ENCODE results near the gene SCN5A. TPM values are rescaled to one million over a fixed set of nuclear protein-coding genes. Genes with fewer than 3 reads are reported as not detected.

The SCN5A gene
- total and polyA plus RNA-seq, 4 donors, result 0.01 to 0.14 TPM; not detected in 2

DNA sequence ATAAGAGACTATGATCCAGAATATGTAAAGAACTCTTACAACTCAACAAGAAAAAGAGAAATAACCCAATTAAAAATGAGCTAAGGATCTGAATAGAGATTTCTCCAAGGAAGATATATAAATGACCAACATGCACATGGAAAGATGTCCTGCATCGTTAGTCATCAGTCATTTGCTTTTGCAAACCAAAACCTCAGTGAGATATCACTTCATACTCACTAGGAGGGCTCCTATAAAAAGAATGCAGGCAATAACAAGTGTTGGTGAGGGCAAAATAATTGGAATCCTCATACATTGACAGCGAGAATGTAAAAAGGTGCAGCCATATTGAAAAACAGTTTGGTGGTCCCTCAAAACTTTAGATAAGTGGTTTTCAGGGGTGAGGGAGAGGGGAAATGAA lies 96.4 kb downstream of the SCN5A start:
- Histone ChIP-seq H3K27me3 (ENCODE audit: control insufficient read depth in 4 of 4, insufficient read depth in 4 of 4, low read length in 3 of 4) (no peaks in the 10 kb centered on the region), H3K9ac (ENCODE audit: low read depth in 1 of 2, low read length in 2 of 2) (no peak overlapping the region), H3K4me1 (ENCODE audit: control insufficient read depth in 4 of 4, insufficient read depth in 4 of 4, low read length in 3 of 4) (no peaks in the 10 kb centered on the region), H3K9me3 (ENCODE audit: control insufficient read depth in 4 of 4, low read length in 3 of 4) (no peaks in the 10 kb centered on the region), H3K4me3 (ENCODE audit: low read depth in 1 of 3, low read length in 3 of 3) (no peak overlapping the region), H3K36me3 (ENCODE audit: control insufficient read depth in 4 of 4, insufficient read depth in 3 of 4, low read depth in 1 of 4, low read length in 3 of 4) (no peaks in the 10 kb centered on the region), H3K27ac (ENCODE audit: low read depth in 1 of 2, low read length in 2 of 2) (no peak overlapping the region)
- DNase-seq (ENCODE audit: low spot score), result no peak
- WGBS, result 88% methylated on average over 2 of the region's 2 CpGs
- TF ChIP-seq NR2F2 (IDR thresholded peaks at IDR 0.05) (no peak), EGR1 (IDR thresholded peaks at IDR 0.05; ENCODE audit: low read depth in 2 of 2) (no peak), HNF4G (IDR thresholded peaks at IDR 0.05) (no peak), RXRA (IDR thresholded peaks at IDR 0.05) (no peak), RAD21 (IDR thresholded peaks at IDR 0.05) (no peak), TAF1 (conservative IDR thresholded peaks at IDR 0.05) (no peak), FOXA1 (IDR thresholded peaks at IDR 0.05) (no peak), HNF4A (conservative IDR thresholded peaks at IDR 0.05) (no peak), SP1 (IDR thresholded peaks at IDR 0.05) (no peak), GABPA (IDR thresholded peaks at IDR 0.05 in 1 of 2, conservative IDR thresholded peaks at IDR 0.05 in 1 of 2) (no peak), JUND (IDR thresholded peaks at IDR 0.05) (no peak)
- TF ChIP-seq, protein P1, sequence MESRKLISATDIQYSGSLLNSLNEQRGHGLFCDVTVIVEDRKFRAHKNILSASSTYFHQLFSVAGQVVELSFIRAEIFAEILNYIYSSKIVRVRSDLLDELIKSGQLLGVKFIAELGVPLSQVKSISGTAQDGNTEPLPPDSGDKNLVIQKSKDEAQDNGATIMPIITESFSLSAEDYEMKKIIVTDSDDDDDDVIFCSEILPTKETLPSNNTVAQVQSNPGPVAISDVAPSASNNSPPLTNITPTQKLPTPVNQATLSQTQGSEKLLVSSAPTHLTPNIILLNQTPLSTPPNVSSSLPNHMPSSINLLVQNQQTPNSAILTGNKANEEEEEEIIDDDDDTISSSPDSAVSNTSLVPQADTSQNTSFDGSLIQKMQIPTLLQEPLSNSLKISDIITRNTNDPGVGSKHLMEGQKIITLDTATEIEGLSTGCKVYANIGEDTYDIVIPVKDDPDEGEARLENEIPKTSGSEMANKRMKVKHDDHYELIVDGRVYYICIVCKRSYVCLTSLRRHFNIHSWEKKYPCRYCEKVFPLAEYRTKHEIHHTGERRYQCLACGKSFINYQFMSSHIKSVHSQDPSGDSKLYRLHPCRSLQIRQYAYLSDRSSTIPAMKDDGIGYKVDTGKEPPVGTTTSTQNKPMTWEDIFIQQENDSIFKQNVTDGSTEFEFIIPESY (IDR thresholded peaks at IDR 0.05), result no peak
- TF ChIP-seq, protein P2, sequence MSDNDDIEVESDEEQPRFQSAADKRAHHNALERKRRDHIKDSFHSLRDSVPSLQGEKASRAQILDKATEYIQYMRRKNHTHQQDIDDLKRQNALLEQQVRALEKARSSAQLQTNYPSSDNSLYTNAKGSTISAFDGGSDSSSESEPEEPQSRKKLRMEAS (IDR thresholded peaks at IDR 0.05), result no peak
- TF ChIP-seq, protein P3, sequence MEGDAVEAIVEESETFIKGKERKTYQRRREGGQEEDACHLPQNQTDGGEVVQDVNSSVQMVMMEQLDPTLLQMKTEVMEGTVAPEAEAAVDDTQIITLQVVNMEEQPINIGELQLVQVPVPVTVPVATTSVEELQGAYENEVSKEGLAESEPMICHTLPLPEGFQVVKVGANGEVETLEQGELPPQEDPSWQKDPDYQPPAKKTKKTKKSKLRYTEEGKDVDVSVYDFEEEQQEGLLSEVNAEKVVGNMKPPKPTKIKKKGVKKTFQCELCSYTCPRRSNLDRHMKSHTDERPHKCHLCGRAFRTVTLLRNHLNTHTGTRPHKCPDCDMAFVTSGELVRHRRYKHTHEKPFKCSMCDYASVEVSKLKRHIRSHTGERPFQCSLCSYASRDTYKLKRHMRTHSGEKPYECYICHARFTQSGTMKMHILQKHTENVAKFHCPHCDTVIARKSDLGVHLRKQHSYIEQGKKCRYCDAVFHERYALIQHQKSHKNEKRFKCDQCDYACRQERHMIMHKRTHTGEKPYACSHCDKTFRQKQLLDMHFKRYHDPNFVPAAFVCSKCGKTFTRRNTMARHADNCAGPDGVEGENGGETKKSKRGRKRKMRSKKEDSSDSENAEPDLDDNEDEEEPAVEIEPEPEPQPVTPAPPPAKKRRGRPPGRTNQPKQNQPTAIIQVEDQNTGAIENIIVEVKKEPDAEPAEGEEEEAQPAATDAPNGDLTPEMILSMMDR (IDR thresholded peaks at IDR 0.05; ENCODE audit: low read depth, low read length, missing input control), result no peak
- TF ChIP-seq, protein P4, sequence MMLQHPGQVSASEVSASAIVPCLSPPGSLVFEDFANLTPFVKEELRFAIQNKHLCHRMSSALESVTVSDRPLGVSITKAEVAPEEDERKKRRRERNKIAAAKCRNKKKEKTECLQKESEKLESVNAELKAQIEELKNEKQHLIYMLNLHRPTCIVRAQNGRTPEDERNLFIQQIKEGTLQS (IDR thresholded peaks at IDR 0.05), result no peak

DNA sequence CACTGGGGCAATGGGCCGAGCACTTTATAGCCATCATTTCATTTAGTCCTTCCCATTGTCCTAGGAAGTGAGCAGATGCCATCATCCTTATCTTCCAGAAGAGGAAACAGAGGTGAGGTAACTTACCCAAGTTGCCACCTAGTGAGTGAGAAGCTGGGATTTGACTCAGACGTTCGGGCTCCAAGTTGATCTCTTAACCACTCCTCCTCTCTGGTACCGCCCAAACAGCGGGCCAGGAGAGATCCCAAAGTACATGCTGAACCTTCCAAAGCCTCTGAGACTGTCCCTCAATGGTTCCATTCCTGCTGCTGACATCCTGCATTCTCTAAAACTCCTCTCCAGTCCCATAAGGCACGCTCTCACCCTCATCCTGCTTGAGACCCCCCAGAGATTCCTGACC lies 97.1 kb downstream of the SCN5A start:
- no peaks in the 10 kb centered on the region for H3K27me3 ChIP-seq (ENCODE audit: control insufficient read depth in 4 of 4, insufficient read depth in 4 of 4, low read length in 3 of 4)
- DNase-seq (ENCODE audit: low spot score), result no peak
- no peak overlapping the region for H3K4me3 ChIP-seq (ENCODE audit: low read depth in 1 of 3, low read length in 3 of 3)
- WGBS, result 73% methylated on average over 6 of the region's 6 CpGs
- no peak overlapping the region for H3K9ac ChIP-seq (ENCODE audit: low read depth in 1 of 2, low read length in 2 of 2)
- H3K27ac ChIP-seq (ENCODE audit: low read depth in 1 of 2, low read length in 2 of 2), result no peak overlapping the region
- H3K4me1 ChIP-seq (ENCODE audit: control insufficient read depth in 4 of 4, insufficient read depth in 4 of 4, low read length in 3 of 4), result no peaks in the 10 kb centered on the region
- H3K36me3 ChIP-seq (ENCODE audit: control insufficient read depth in 4 of 4, insufficient read depth in 3 of 4, low read depth in 1 of 4, low read length in 3 of 4), result no peaks in the 10 kb centered on the region
- TF ChIP-seq TAF1 (conservative IDR thresholded peaks at IDR 0.05), result no peak
- TF ChIP-seq, protein P3 (IDR thresholded peaks at IDR 0.05; ENCODE audit: low read depth, low read length, missing input control), result no peak
- no peaks in the 10 kb centered on the region for H3K9me3 ChIP-seq (ENCODE audit: control insufficient read depth in 4 of 4, low read length in 3 of 4)

Measured in liver (tissue), 9 donors.